Stimulated activated naive CD8-positive, alpha-beta T cell treated with anti-CD3 and anti-CD28 coated beads, Interleukin-15, amount 100 ng/mL, for 72 hours (primary cell): ENCODE measurements around the gene ZNF300.
A peak's percentile ranks its signal among the peaks of the same experiment; 100 is the strongest.

Experiments
- ATAC-seq: fragments of 150-1000 bp; cut with Tn5 transposase; 2 replicates; pipeline ENCODE4 v1.10.0; 2021; ENCODE audit warnings: mild to moderate bottlenecking, moderate library complexity
- DNase-seq, 2 donors: peaks; one replicate each; pipeline ENCODE4 v3.0.0; 2021 to 2022
- H3K27ac Mint-ChIP-seq, 2 donors: one replicate each; pipeline ENCODE4 v1.8.0; 2022; ENCODE audit warnings: mild to moderate bottlenecking in 2 of 2, mixed read lengths in 2 of 2, moderate library complexity in 2 of 2
- H3K27me3 Mint-ChIP-seq: one replicate; pipeline ENCODE4 v1.8.0; 2022; ENCODE audit warnings: mixed read lengths
- H3K4me1 Mint-ChIP-seq: one replicate; pipeline ENCODE4 v1.8.0; 2022; ENCODE audit warnings: mild to moderate bottlenecking, mixed read lengths
- H3K4me3 Mint-ChIP-seq, 2 donors: one replicate each; pipeline ENCODE4 v1.8.0; 2022; ENCODE audit warnings: mild to moderate bottlenecking in 2 of 2, mixed read lengths in 2 of 2, moderate library complexity in 1 of 2
- H3K9me3 Mint-ChIP-seq, 2 donors: one replicate each; pipeline ENCODE4 v1.8.0; 2022; ENCODE audit warnings: mixed read lengths in 2 of 2

Gene ZNF300

GRCh38 chr5:150904479-150905311 is at the start of gene ZNF300:
Gene ZNF300, minus strand, starts transcription at chr5:150904980. Its CDS starts 1,825 bp downstream, at chr5:150903155.
- peak; percentile 38 to 69 for DNase-seq
- peaks cover 48 to 55% of the 10 kb centered on the region in 2 donors for H3K9me3 Mint-ChIP-seq
- ATAC-seq = peak; percentile 89
- H3K4me1 Mint-ChIP-seq = peaks cover 8% of the 10 kb centered on the region
- peak within 1 kb of the TSS; percentile 97 to 98 for H3K27ac Mint-ChIP-seq
- H3K4me3 Mint-ChIP-seq = peak within 1 kb of the TSS; percentile 86 to 89
- peaks cover 19% of the 10 kb centered on the region for H3K27me3 Mint-ChIP-seq

- Mint-ChIP-seq H3K27me3 (peaks cover 18% of the 10 kb centered on the region), H3K4me1 (peaks cover 5% of the 10 kb centered on the region), H3K9me3 (peaks cover 47 to 73% of the 10 kb centered on the region in 2 donors), H3K4me3 (no peak overlapping the region), H3K27ac (no peak overlapping the region)
- ATAC-seq = no peak
- no peak for DNase-seq
Measured at GRCh38 chr5:150948539-150948938, 43.8 kb upstream of the ZNF300 start.

- Mint-ChIP-seq H3K27ac (peak overlapping the region in 1 of 2 donors; percentile 79), H3K9me3 (peaks cover 51 to 73% of the 10 kb centered on the region in 2 donors), H3K27me3 (peaks cover 18% of the 10 kb centered on the region), H3K4me3 (peak overlapping the region; percentile 13), H3K4me1 (peaks cover 5% of the 10 kb centered on the region)
- DNase-seq (peak in 1 of 2 donors; percentile 11), ATAC-seq (no peak)
Measured at GRCh38 chr5:150946351-150946905, 41.6 kb upstream of the ZNF300 start.

- peaks cover 55 to 73% of the 10 kb centered on the region in 2 donors for H3K9me3 Mint-ChIP-seq
Measured at GRCh38 chr5:150945947-150946346, 41.2 kb upstream of the ZNF300 start.

GRCh38 chr5:150945486-150945885 is 40.7 kb upstream of the ZNF300 start:
- Mint-ChIP-seq H3K27ac (no peak overlapping the region), H3K4me1 (peaks cover 5% of the 10 kb centered on the region), H3K4me3 (no peak overlapping the region), H3K9me3 (peaks cover 54 to 73% of the 10 kb centered on the region in 2 donors), H3K27me3 (peaks cover 18% of the 10 kb centered on the region)
- no peak for DNase-seq
- no peak for ATAC-seq

More at GRCh38 chr5:150945947-150946346, 41.2 kb upstream of the ZNF300 start:
- peaks cover 5% of the 10 kb centered on the region for H3K4me1 Mint-ChIP-seq
- ATAC-seq (no peak), DNase-seq (no peak)
- H3K27me3 Mint-ChIP-seq = peaks cover 18% of the 10 kb centered on the region
- H3K27ac Mint-ChIP-seq = peak overlapping the region in 1 of 2 donors; percentile 79
- no peak overlapping the region for H3K4me3 Mint-ChIP-seq

GRCh38 chr5:150931368-150931965 is 26.7 kb upstream of the ZNF300 start:
- no peak overlapping the region for H3K4me3 Mint-ChIP-seq
- peaks cover 47 to 75% of the 10 kb centered on the region in 2 donors for H3K9me3 Mint-ChIP-seq
- H3K4me1 Mint-ChIP-seq = no peaks in the 10 kb centered on the region
- H3K27ac Mint-ChIP-seq = no peak overlapping the region
- ATAC-seq (no peak), DNase-seq (no peak)
- no peaks in the 10 kb centered on the region for H3K27me3 Mint-ChIP-seq

GRCh38 chr5:150918613-150919012 is 13.8 kb upstream of the ZNF300 start:
- H3K27me3 Mint-ChIP-seq = peaks cover 7% of the 10 kb centered on the region
- no peak overlapping the region for H3K4me3 Mint-ChIP-seq
- H3K4me1 Mint-ChIP-seq = no peaks in the 10 kb centered on the region
- no peak overlapping the region for H3K27ac Mint-ChIP-seq
- H3K9me3 Mint-ChIP-seq = peaks cover 56 to 61% of the 10 kb centered on the region in 2 donors
- no peak for ATAC-seq
- no peak for DNase-seq

GRCh38 chr5:150912312-150912814 is 7.6 kb upstream of the ZNF300 start:
- H3K9me3 Mint-ChIP-seq = peaks cover 40 to 55% of the 10 kb centered on the region in 2 donors
- H3K4me1 Mint-ChIP-seq = no peaks in the 10 kb centered on the region
- H3K27ac Mint-ChIP-seq = no peak overlapping the region
- ATAC-seq (no peak), DNase-seq (no peak)
- H3K27me3 Mint-ChIP-seq = no peaks in the 10 kb centered on the region
- H3K4me3 Mint-ChIP-seq = no peak overlapping the region

GRCh38 chr5:150905312-150905683 is 518 bp upstream of the ZNF300 start:
- peaks cover 19% of the 10 kb centered on the region for H3K27me3 Mint-ChIP-seq
- peak overlapping the region; percentile 86 to 89 for H3K4me3 Mint-ChIP-seq
- ATAC-seq = no peak
- H3K27ac Mint-ChIP-seq = no peak overlapping the region
- peaks cover 48 to 51% of the 10 kb centered on the region in 2 donors for H3K9me3 Mint-ChIP-seq
- DNase-seq = no peak
- peaks cover 8% of the 10 kb centered on the region for H3K4me1 Mint-ChIP-seq

- ATAC-seq (no peak), DNase-seq (no peak)
- Mint-ChIP-seq H3K4me1 (peaks cover 8% of the 10 kb centered on the region), H3K4me3 (no peak overlapping the region), H3K27ac (no peak overlapping the region), H3K27me3 (peaks cover 19% of the 10 kb centered on the region), H3K9me3 (peaks cover 66 to 71% of the 10 kb centered on the region in 2 donors)
Measured at GRCh38 chr5:150901446-150901845, 3.3 kb downstream of the ZNF300 start.

- DNase-seq (no peak), ATAC-seq (no peak)
- H3K4me3 Mint-ChIP-seq = no peak overlapping the region
- H3K9me3 Mint-ChIP-seq = peaks cover 73 to 80% of the 10 kb centered on the region in 2 donors
- H3K27me3 Mint-ChIP-seq = no peaks in the 10 kb centered on the region
- no peak overlapping the region for H3K27ac Mint-ChIP-seq
- H3K4me1 Mint-ChIP-seq = no peaks in the 10 kb centered on the region
Measured at GRCh38 chr5:150895431-150896428, 9.1 kb downstream of the ZNF300 start.

GRCh38 chr5:150879358-150879757 is 25.4 kb downstream of the ZNF300 start:
- no peak for DNase-seq
- H3K4me1 Mint-ChIP-seq = no peaks in the 10 kb centered on the region
- no peak for ATAC-seq
- no peaks in the 10 kb centered on the region for H3K27me3 Mint-ChIP-seq
- H3K9me3 Mint-ChIP-seq = peaks cover 30 to 50% of the 10 kb centered on the region in 2 donors
- no peak overlapping the region for H3K27ac Mint-ChIP-seq
- no peak overlapping the region for H3K4me3 Mint-ChIP-seq

GRCh38 chr5:150862070-150862469 is 42.7 kb downstream of the ZNF300 start:
- peaks cover 18 to 27% of the 10 kb centered on the region in 2 donors for H3K9me3 Mint-ChIP-seq
- DNase-seq (no peak), ATAC-seq (no peak)
- no peak overlapping the region for H3K27ac Mint-ChIP-seq
- no peaks in the 10 kb centered on the region for H3K4me1 Mint-ChIP-seq
- no peaks in the 10 kb centered on the region for H3K27me3 Mint-ChIP-seq
- H3K4me3 Mint-ChIP-seq = no peak overlapping the region

GRCh38 chr5:150860246-150860821 is 44.4 kb downstream of the ZNF300 start:
- no peak overlapping the region for H3K4me3 Mint-ChIP-seq
- peaks cover 18 to 27% of the 10 kb centered on the region in 2 donors for H3K9me3 Mint-ChIP-seq
- DNase-seq (no peak), ATAC-seq (no peak)
- no peaks in the 10 kb centered on the region for H3K27me3 Mint-ChIP-seq
- no peak overlapping the region for H3K27ac Mint-ChIP-seq
- no peaks in the 10 kb centered on the region for H3K4me1 Mint-ChIP-seq
